A673 (cell line): ENCODE measurements around the gene TM4SF5. TPM values are rescaled to one million over a fixed set of nuclear protein-coding genes. Genes with fewer than 3 reads are reported as not detected.

ENCODE experiments used
- BruUV-seq: library from RNA; stranded (reverse); fragments of 400-500 nt; replicated peaks from 2 replicates; lab custom pipeline; 2021; lab: Mats Ljungman, UMichigan
- CTCF ChIA-PET: fragments of 300-600 bp; sonication (Branson Sonifier 250); formaldehyde crosslinking; loops from one replicate; lab custom pipeline; 2022; ENCODE audit warnings: antibody characterized with exemption; lab: Charles Lee
- POLR2A ChIA-PET: fragments of 300-600 bp; sonication (Branson Sonifier 250); formaldehyde crosslinking; loops from one replicate; lab custom pipeline; 2022; ENCODE audit warnings: antibody characterized with exemption; ENCODE audit not compliant: low non-redundant PET; lab: Charles Lee
- DNase-seq: peaks from one replicate; pipeline ENCODE4 v3.0.0-alpha.2; 2015; ENCODE audit warnings: low spot score
- H3K27ac ChIP-seq: fragments of 200-600 bp; sonication (generic); 2 replicates; pipeline ENCODE4 v1.5.1; 2016; ENCODE audit warnings: mixed run types, low read depth, mild to moderate bottlenecking, mixed read lengths, antibody characterized with exemption, low read length; ENCODE audit not compliant: poor library complexity, severe bottlenecking
- H3K27me3 ChIP-seq: fragments of 200-600 bp; sonication (generic); replicated peaks from 2 replicates; pipeline ENCODE4 v1.6.1; 2017; ENCODE audit warnings: mixed run types, low read depth, mild to moderate bottlenecking, mixed read lengths, antibody characterized with exemption, low read length; ENCODE audit not compliant: insufficient read depth, poor library complexity
- H3K36me3 ChIP-seq: fragments of 200-600 bp; sonication (generic); 2 replicates; pipeline ENCODE4 v1.6.1; 2016; ENCODE audit warnings: mixed run types, mild to moderate bottlenecking, mixed read lengths, antibody characterized with exemption, low read length; ENCODE audit not compliant: insufficient read depth, poor library complexity, severe bottlenecking
- H3K4me1 ChIP-seq: fragments of 200-600 bp; sonication (generic); 2 replicates; pipeline ENCODE4 v1.6.1; 2017; ENCODE audit warnings: mixed run types, mild to moderate bottlenecking, mixed read lengths, antibody characterized with exemption, low read length; ENCODE audit not compliant: insufficient read depth, poor library complexity, severe bottlenecking
- H3K4me3 ChIP-seq: fragments of 200-600 bp; sonication (generic); 2 replicates; pipeline ENCODE4 v1.5.1; 2016; ENCODE audit warnings: low read depth, mixed run types, mild to moderate bottlenecking, mixed read lengths, low read length; ENCODE audit not compliant: poor library complexity, severe bottlenecking
- H3K9me3 ChIP-seq: fragments of 200-600 bp; sonication (generic); 2 replicates; pipeline ENCODE4 v1.6.1; 2016; ENCODE audit warnings: mixed run types, low read depth, mild to moderate bottlenecking, mixed read lengths, antibody characterized with exemption, low read length; ENCODE audit not compliant: poor library complexity, severe bottlenecking
- CTCF ChIP-seq: fragments of 300-800, 200-600 bp; sonication (generic); conservative IDR thresholded peaks from 2 replicates; pipeline ENCODE4 v1.5.1; 2017; ENCODE audit warnings: low read depth, mild to moderate bottlenecking, antibody characterized with exemption, low read length, moderate library complexity, mixed read lengths
- EZH2 ChIP-seq: fragments of 200-600 bp; sonication (generic); IDR thresholded peaks from 2 replicates; pipeline ENCODE4 v1.6.1; 2017; ENCODE audit warnings: borderline replicate concordance, low read depth, mild to moderate bottlenecking, mixed read lengths, antibody characterized with exemption, low read length; ENCODE audit not compliant: poor library complexity, severe bottlenecking
- intact Hi-C: fragments of 100-400 bp; cut with micrococcal nuclease; formaldehyde crosslinking; loops from one replicate; pipeline ENCODE4 v1.10.0; 2022; ENCODE audit not compliant: unreplicated experiment
- total RNA-seq: library from RNA; stranded (reverse); gene quantifications from 2 replicates; pipeline ENCODE4 v1.2.3, GENCODE V29; 2021

TM4SF5 gene
- total RNA-seq, 1 experiment from 2014 or later: not detected

DNA sequence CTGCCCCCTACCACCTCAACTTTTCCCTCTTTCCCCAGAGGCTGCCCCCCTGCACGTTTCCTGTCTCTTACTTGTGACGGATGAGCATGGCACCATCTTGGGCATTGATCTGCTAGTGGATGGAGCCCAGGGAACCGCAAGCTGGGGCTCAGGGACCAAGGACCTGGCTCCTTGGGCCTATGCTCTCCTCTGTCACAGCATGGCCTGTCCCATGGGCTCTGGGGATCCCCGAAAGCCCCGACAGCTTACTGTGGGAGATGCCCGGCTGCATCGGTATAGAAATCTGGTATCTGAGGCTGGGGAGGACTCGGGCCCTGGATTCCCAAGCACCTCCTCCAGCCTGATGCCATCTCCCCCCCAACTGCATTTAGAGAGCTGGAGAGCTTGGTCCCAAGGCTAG, 30.1 kb upstream of the TM4SF5 start:
- peaks cover 8% of the 10 kb centered on the region for H3K4me1 ChIP-seq
- no peak overlapping the region for H3K27ac ChIP-seq
- H3K9me3 ChIP-seq: no peaks in the 10 kb centered on the region
- no peak for DNase-seq
- no TSS peak for BruUV-seq
- ChIA-PET POLR2A (no interaction called here), CTCF (no interaction called here)
- intact Hi-C loops: no loop called here
- H3K36me3 ChIP-seq: no peaks in the 10 kb centered on the region
- no peak for TF ChIP-seq CTCF
- no peak for TF ChIP-seq EZH2
- peaks cover 13% of the 10 kb centered on the region for H3K27me3 ChIP-seq
- no peak overlapping the region for H3K4me3 ChIP-seq

- BruUV-seq: no TSS peak
- DNase-seq: no peak
- no peak for TF ChIP-seq EZH2
- Histone ChIP-seq H3K4me1 (peaks cover 8% of the 10 kb centered on the region), H3K27ac (no peak overlapping the region), H3K27me3 (peaks cover 13% of the 10 kb centered on the region), H3K36me3 (no peaks in the 10 kb centered on the region), H3K9me3 (no peaks in the 10 kb centered on the region), H3K4me3 (no peak overlapping the region)
- ChIA-PET CTCF (no interaction called here), POLR2A (no interaction called here)
- intact Hi-C loops: no loop called here
Measured at GRCh38 chr17:4742133-4742532, 29.6 kb upstream of the TM4SF5 start.

DNA sequence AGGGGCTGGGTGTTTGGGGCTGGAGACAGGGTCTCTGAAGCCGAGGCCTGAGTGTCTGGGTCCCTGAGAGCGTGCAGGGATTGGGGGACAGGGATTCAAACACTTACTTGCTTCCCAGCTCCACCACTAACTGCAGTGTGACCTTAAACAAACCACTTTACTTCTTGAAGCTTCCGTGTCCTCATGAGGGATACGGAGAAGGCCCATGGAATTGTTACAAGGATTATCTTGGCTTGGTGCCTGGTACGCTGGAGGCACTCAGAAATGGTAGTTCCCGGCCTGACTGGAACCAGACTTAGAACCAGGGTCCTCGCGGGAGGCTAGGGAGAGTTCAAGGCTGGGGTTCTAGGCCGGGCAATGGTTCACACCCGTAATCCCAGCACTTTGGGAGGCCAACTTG, 29.1 kb upstream of the TM4SF5 start:
- no peak overlapping the region for H3K4me3 ChIP-seq
- H3K4me1 ChIP-seq: peaks cover 8% of the 10 kb centered on the region
- peaks cover 13% of the 10 kb centered on the region for H3K27me3 ChIP-seq
- H3K27ac ChIP-seq: no peak overlapping the region
- ChIA-PET CTCF (no interaction called here), POLR2A (no interaction called here)
- no peaks in the 10 kb centered on the region for H3K36me3 ChIP-seq
- TF ChIP-seq CTCF: no peak
- no peak for TF ChIP-seq EZH2
- no TSS peak for BruUV-seq
- H3K9me3 ChIP-seq: no peaks in the 10 kb centered on the region
- no peak for DNase-seq
- intact Hi-C loops: no loop called here

DNA sequence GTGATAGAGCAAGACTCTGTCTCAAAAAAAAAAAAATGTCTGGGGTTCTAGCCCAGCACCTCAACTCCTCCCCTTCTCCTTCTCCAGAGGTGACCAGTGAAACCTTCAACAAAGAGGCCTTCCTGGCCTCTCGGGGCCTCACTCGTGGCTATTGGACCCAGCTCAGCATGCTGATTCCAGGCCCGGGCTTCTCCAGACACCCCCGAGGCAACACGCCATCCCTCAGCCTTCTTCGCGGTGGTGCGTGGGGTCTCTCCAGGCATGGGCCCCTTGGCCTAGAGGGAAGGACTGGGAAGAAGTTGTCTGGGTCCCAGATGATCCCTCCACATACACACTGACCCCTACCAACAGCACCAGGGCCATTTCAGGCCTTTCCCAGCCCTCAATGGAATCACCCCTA, 28.5 kb upstream of the TM4SF5 start:
- BruUV-seq: no TSS peak
- H3K36me3 ChIP-seq: no peaks in the 10 kb centered on the region
- ChIA-PET CTCF (no interaction called here), POLR2A (no interaction called here)
- peaks cover 16% of the 10 kb centered on the region for H3K27me3 ChIP-seq
- DNase-seq: no peak
- H3K9me3 ChIP-seq: no peaks in the 10 kb centered on the region
- H3K4me1 ChIP-seq: peaks cover 8% of the 10 kb centered on the region
- H3K27ac ChIP-seq: no peak overlapping the region
- intact Hi-C loops: no loop called here
- H3K4me3 ChIP-seq: no peak overlapping the region
- TF ChIP-seq CTCF: no peak
- no peak for TF ChIP-seq EZH2
